ENCODE measurements around the gene AAMP.
A peak's percentile ranks its signal among the peaks of the same experiment; 100 is the strongest.

Gene AAMP

GRCh38 chr2:218235017-218235416, 34.9 kb downstream of the AAMP start:
- Histone ChIP-seq H3K27me3 (no peaks in the 10 kb centered on the region), H3K4me1 (peaks cover 0 to 15% (median 10%) of the 10 kb centered on the region in 4 donors), H3K36me3 (peaks cover 93 to 98% (median 95%) of the 10 kb centered on the region in 3 donors), H3K4me3 (no peak overlapping the region), H3K9me3 (no peaks in the 10 kb centered on the region), H3K27ac (no peak overlapping the region)
- intact Hi-C loops (cut with DNase I; ENCODE audit: low total_unique reads) = no loop called here
- TF ChIP-seq CTCF (IDR thresholded peaks at IDR 0.05) = no peak
- DNase-seq = no peak

DNA sequence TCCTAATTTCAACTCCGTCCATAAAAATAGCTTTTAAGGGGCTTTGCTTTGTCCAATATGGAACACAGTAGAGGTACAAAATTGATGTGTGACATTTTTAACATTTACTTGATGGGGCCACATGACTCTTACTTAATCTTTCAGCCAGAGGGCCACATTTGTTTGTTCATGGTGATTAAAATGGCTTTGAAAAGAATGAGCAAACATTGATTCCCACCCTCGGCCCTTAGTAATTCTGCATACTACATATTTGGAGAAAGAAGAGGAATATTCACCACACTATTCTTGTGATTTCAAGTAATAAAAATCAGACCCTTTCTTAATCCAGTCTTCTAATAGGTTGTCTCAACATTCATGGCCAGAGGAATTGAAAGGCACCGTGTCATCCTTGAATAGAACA, 35.4 kb downstream of the AAMP start:
- H3K27me3 ChIP-seq = no peaks in the 10 kb centered on the region
- H3K9me3 ChIP-seq = no peaks in the 10 kb centered on the region
- DNase-seq = no peak
- H3K36me3 ChIP-seq = peaks cover 90 to 93% (median 91%) of the 10 kb centered on the region in 3 donors
- intact Hi-C loops (cut with DNase I; ENCODE audit: low total_unique reads) = no loop called here
- peaks cover 0 to 20% (median 15%) of the 10 kb centered on the region in 4 donors for H3K4me1 ChIP-seq
- no peak overlapping the region for H3K4me3 ChIP-seq
- no peak overlapping the region for H3K27ac ChIP-seq
- no peak for TF ChIP-seq CTCF (IDR thresholded peaks at IDR 0.05)

DNA sequence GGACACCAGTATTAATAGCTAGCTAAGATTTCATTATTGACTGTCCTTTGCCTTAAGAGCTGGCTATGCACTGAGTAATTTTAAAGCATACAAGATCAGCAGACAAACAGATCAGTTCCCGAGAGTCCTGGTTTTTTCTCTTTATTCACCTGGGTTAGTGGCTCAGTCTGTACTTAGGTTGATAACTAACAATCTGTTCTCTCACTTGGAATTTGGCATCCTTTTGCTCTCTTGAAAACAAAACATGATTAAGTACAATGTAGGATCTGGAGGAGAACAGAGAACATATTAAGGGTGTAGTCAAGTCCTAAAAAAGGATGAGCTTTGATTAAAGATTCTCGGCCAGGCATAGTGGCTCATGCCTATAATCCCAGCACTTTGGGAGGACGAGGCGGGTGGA, 36.4 kb downstream of the AAMP start:
- intact Hi-C loops (cut with DNase I; ENCODE audit: low total_unique reads) = no loop called here
- Histone ChIP-seq H3K27ac (no peak overlapping the region), H3K27me3 (no peaks in the 10 kb centered on the region), H3K4me1 (peaks cover 0 to 30% (median 21%) of the 10 kb centered on the region in 4 donors), H3K36me3 (peaks cover 82 to 89% (median 87%) of the 10 kb centered on the region in 3 donors), H3K4me3 (no peak overlapping the region), H3K9me3 (no peaks in the 10 kb centered on the region)
- DNase-seq = no peak
- no peak for TF ChIP-seq CTCF (IDR thresholded peaks at IDR 0.05)

GRCh38 chr2:218230882-218231281, 39.1 kb downstream of the AAMP start:
- intact Hi-C loops (cut with DNase I; ENCODE audit: low total_unique reads) = no loop called here
- no peak for DNase-seq
- Histone ChIP-seq H3K27ac (peak overlapping the region in 1 of 2 donors; percentile 49), H3K4me1 (peaks cover 0 to 47% (median 23%) of the 10 kb centered on the region in 4 donors), H3K4me3 (no peak overlapping the region), H3K27me3 (no peaks in the 10 kb centered on the region), H3K36me3 (peaks cover 66 to 87% (median 86%) of the 10 kb centered on the region in 3 donors), H3K9me3 (no peaks in the 10 kb centered on the region)
- no peak for TF ChIP-seq CTCF (IDR thresholded peaks at IDR 0.05)

- no peak overlapping the region for H3K4me3 ChIP-seq
- H3K27me3 ChIP-seq = no peaks in the 10 kb centered on the region
- DNase-seq = no peak
- intact Hi-C loops (cut with DNase I; ENCODE audit: low total_unique reads) = no loop called here
- no peaks in the 10 kb centered on the region for H3K9me3 ChIP-seq
- peaks cover 57 to 85% (median 84%) of the 10 kb centered on the region in 3 donors for H3K36me3 ChIP-seq
- H3K27ac ChIP-seq = peak overlapping the region; percentile 48 to 49
- H3K4me1 ChIP-seq = peaks cover 0 to 55% (median 23%) of the 10 kb centered on the region in 4 donors
- no peak for TF ChIP-seq CTCF (IDR thresholded peaks at IDR 0.05)
Observed at GRCh38 chr2:218229851-218230250, 40.1 kb downstream of the AAMP start.

- no peaks in the 10 kb centered on the region for H3K27me3 ChIP-seq
- H3K9me3 ChIP-seq = no peaks in the 10 kb centered on the region
- DNase-seq = peak in 1 of 2 donors; percentile 26
- peaks cover 51 to 85% (median 83%) of the 10 kb centered on the region in 3 donors for H3K36me3 ChIP-seq
- H3K27ac ChIP-seq = peak overlapping the region; percentile 48 to 49
- no peak for TF ChIP-seq CTCF (IDR thresholded peaks at IDR 0.05)
- intact Hi-C loops (cut with DNase I; ENCODE audit: low total_unique reads) = no loop called here
- H3K4me1 ChIP-seq = peaks cover 0 to 59% (median 23%) of the 10 kb centered on the region in 4 donors
- H3K4me3 ChIP-seq = no peak overlapping the region
Observed at GRCh38 chr2:218229239-218229638, 40.7 kb downstream of the AAMP start.

Data from tibial artery (tissue), 4 donors.